Spleen (tissue), 7 donors: ENCODE data around the gene TPCN2.

ENCODE experiments used
- CTCF ChIP-seq, 11 experiments: fragments of 200-600 bp in 7 of 11; fragments of 450-650 bp in 4 of 11; sonication (generic) in 4 of 11; IDR thresholded peaks in 8 of 11; conservative IDR thresholded peaks in 3 of 11; 1 replicate in 7 of 11; 2 replicates in 4 of 11; pipeline versions ENCODE4 v1.4.0 to v1.8.0; 2016 to 2021; ENCODE audit warnings: antibody characterized with exemption in 11 of 11, inconsistent platforms in 4 of 11, mild to moderate bottlenecking in 1 of 11
- POLR2AphosphoS5 ChIP-seq, 3 donors: sonication (generic); formaldehyde crosslinking; IDR thresholded peaks; one replicate each; pipeline ENCODE4 v1.5.1; 2017; ENCODE audit warnings: antibody characterized with exemption in 3 of 3
- donor health status: DM: no; HTN: no; CAD: no; lungs with moderate emphysema.
- donor health status: DM: no; HTN: no; CAD: no.
- donor health status: DM: no; HTN: no; CAD: no.

- no peak for TF ChIP-seq CTCF (IDR thresholded peaks at IDR 0.05 in 8 of 11, conservative IDR thresholded peaks at IDR 0.05 in 3 of 11)
- TF ChIP-seq POLR2AphosphoS5 (IDR thresholded peaks at IDR 0.05), result no peak
Observed at GRCh38 chr11:69183613-69184012, 134.9 kb downstream of the TPCN2 start.
